GM12892 (cell line): ENCODE data around the gene PRKAA2. TPM values are rescaled to one million over a fixed set of nuclear protein-coding genes. Genes with fewer than 3 reads are reported as not detected.
"Not testable (repeated sequence)": the region's sequence is repeated elsewhere in the genome, so short reads cannot be mapped to it uniquely, and the experiment has no call there.

Experiments
- DNase-seq: peaks from one replicate; pipeline ENCODE4 v3.0.0; 2011; ENCODE audit not compliant: insufficient read length
- FAIRE-seq: peaks from 2 replicates; lab custom pipeline; 2011; peaks lifted over from hg19 to GRCh38; lab: Jason Lieb, UNC
- POLR2A ChIP-seq: IDR thresholded peaks from 2 replicates; pipeline ENCODE4 v1.6.1; 2011; ENCODE audit warnings: low read depth, low read length, control low read depth
- POLR2AphosphoS5 ChIP-seq: IDR thresholded peaks from 2 replicates; pipeline ENCODE4 v1.6.1; 2011; ENCODE audit warnings: low read depth, low read length, control low read depth
- TAF1 ChIP-seq: IDR thresholded peaks from 2 replicates; pipeline ENCODE4 v1.6.1; 2011; ENCODE audit warnings: low read depth, mild to moderate bottlenecking, control low read depth, low read length, borderline replicate concordance
- polyA plus RNA-seq: library from polyadenylated mRNA; unstranded; fragments of >200 nt; gene quantifications from one replicate; pipeline ENCODE4 v1.2.1, GENCODE V29; 2012; ENCODE audit warnings: missing spikeins, inconsistent platforms; ENCODE audit not compliant: missing spikeins

PRKAA2 gene
- polyA plus RNA-seq: not detected

- FAIRE-seq: no peak
- no peak for TF ChIP-seq POLR2AphosphoS5
- TF ChIP-seq POLR2A: no peak
- no peak for TF ChIP-seq TAF1
- peak; percentile 10 for DNase-seq
Observed at GRCh38 chr1:56644919-56645676, at the start of gene PRKAA2. Gene PRKAA2 (plus strand): TSS chr1:56645314. CDS start chr1:56645388, 74 bp downstream.

DNA sequence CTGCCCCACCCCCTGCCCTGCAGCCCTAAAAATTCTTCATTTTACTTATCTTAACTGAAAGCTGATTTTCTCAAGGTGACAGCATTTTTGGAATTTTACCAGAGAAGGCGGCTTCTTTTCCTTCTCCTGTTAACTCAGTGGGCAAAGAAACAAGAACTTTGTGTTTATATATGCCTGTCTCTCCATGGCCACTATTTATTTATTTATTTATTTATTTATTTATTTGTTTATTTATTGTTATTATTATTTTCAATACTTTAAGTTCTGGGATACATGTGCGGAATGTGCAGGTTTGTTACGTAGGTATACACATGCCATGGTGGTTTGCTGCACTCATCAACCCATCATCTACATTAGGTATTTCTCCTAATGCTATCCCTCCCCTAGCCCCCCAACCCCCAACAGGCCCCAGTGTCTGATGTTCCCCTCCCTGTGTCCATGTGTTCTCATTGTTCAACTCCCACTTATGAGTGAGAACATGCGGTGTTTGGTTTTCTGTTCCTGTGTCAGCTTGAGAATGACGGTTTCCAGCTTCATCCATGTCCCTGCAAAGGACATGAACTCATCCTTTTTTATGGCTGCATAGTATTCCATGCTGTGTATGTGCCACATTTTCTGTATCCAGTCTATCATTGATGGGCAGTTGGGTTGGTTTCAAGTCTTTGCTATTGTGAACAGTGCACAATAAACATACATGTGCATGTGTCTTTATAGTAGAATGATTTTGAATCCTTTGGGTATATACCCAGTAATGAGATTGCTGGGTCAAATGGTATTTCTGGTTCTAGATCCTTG is 49.5 kb upstream of the PRKAA2 start:
- not testable (repeated sequence) for DNase-seq, FAIRE-seq

GRCh38 chr1:56610097-56610496 is 35.0 kb upstream of the PRKAA2 start:
- not testable (repeated sequence) for DNase-seq, FAIRE-seq

GRCh38 chr1:56610770-56611169 is 34.3 kb upstream of the PRKAA2 start:
- not testable (repeated sequence) for FAIRE-seq

GRCh38 chr1:56617141-56617540 is 28.0 kb upstream of the PRKAA2 start:
- FAIRE-seq: no peak
- TF ChIP-seq POLR2A (no peak), POLR2AphosphoS5 (no peak), TAF1 (no peak)

More at GRCh38 chr1:56610770-56611169, 34.3 kb upstream of the PRKAA2 start:
- not testable (repeated sequence) for DNase-seq

GRCh38 chr1:56625819-56626440 is 19.2 kb upstream of the PRKAA2 start:
- no peak for DNase-seq
- no peak for TF ChIP-seq TAF1
- no peak for TF ChIP-seq POLR2A
- TF ChIP-seq POLR2AphosphoS5: no peak
- FAIRE-seq: no peak

More at GRCh38 chr1:56617141-56617540, 28.0 kb upstream of the PRKAA2 start:
- no peak for DNase-seq

GRCh38 chr1:56626546-56626945 is 18.6 kb upstream of the PRKAA2 start:
- no peak for TF ChIP-seq POLR2AphosphoS5
- no peak for TF ChIP-seq POLR2A
- no peak for TF ChIP-seq TAF1
- DNase-seq (no peak), FAIRE-seq (no peak)

DNA sequence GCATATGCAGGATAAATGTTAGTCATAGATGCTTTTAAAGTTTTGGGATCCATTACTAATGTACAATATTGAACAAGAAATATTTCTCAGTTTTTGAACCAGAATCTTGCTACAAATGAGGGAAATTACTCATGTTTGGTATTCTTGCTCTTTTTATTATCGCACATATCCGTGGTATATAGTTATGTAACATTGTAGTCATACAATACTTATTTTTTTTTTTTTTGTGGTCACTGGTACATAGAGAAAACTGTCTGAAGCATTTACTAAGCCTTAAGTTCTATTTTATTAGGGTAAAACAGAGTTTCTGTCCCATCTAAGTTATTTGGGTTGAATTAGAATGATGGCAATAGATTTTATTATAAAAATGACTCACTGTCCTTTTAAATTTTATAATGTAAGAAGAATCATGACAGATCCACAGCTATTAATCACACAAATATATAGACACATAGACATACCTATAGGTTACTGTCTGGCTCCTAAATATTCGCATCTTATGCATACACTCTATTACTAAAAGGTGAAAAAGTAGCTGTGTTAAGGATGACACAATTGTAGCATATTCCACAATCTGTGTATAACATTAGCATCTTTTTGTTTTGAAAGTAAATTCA is 18.0 kb upstream of the PRKAA2 start:
- DNase-seq (no peak), FAIRE-seq (no peak)
- TF ChIP-seq POLR2A (no peak), TAF1 (no peak), POLR2AphosphoS5 (no peak)

- TF ChIP-seq POLR2AphosphoS5: no peak
- no peak for TF ChIP-seq POLR2A
- no peak for TF ChIP-seq TAF1
- DNase-seq: no peak
- no peak for FAIRE-seq
Observed at GRCh38 chr1:56627636-56628039, 17.5 kb upstream of the PRKAA2 start.

DNA sequence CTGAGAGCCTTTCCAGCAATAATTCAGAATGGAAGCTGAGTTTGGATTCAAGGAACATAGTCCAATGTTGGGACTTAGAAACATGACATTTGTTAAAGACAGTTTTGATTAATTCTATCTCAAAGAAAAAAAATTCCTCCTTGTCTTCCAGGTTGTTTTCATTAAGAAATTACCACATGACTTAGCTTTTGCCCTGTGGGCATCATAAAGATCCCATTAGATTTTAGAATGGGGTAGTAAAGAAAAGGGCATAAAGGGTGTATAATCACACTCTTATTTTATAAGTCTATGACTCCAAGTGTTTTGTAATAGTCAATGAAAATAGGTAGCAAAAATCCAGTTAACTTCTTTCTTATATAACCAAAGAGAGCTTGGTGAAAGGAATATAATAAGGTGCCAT is 14.3 kb upstream of the PRKAA2 start:
- DNase-seq (no peak), FAIRE-seq (no peak)
- TF ChIP-seq POLR2A (no peak), POLR2AphosphoS5 (no peak), TAF1 (no peak)

DNA sequence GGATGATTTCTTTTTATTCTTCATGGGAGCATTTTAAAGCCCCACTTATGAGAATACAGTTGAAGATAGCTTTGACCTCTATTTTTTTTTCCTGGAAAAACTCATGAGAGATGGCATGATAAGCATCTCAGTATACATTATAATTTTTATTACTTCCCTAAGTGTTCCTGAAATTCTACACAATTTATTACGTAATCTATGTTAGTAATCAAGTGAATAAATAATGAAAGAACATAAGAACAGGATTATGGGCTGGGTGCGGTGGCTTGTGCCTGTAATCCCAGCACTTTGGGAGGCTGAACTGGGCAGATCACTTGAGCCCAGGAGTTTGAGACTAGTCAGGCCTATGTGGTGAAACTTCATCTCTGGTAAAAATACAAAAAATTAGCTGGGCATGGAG is 13.2 kb upstream of the PRKAA2 start:
- no peak for FAIRE-seq
- no peak for TF ChIP-seq TAF1
- no peak for TF ChIP-seq POLR2A
- TF ChIP-seq POLR2AphosphoS5: no peak
- no peak for DNase-seq

GRCh38 chr1:56634981-56635380 is 10.1 kb upstream of the PRKAA2 start:
- DNase-seq (no peak), FAIRE-seq (no peak)
- TF ChIP-seq POLR2AphosphoS5: no peak

- no peak for FAIRE-seq
Observed at GRCh38 chr1:56638248-56638647, 6.9 kb upstream of the PRKAA2 start.

More at GRCh38 chr1:56638248-56638647, 6.9 kb upstream of the PRKAA2 start:
- no peak for DNase-seq
- TF ChIP-seq POLR2A (no peak), TAF1 (no peak), POLR2AphosphoS5 (no peak)
